Stomach (tissue), 9 donors: Measurements from ENCODE around the gene BSG. TPM values are rescaled to one million over a fixed set of nuclear protein-coding genes. Genes with fewer than 3 reads are reported as not detected.

Experiments
- DNase-seq, 2 donors: peaks; one replicate each; pipeline versions ENCODE4 v3.0.0 to v3.0.0-alpha.2; 2013 to 2019
- H3K27ac ChIP-seq, 5 donors: fragments of 200-600 bp in 4 of 5; sonication (generic) in 4 of 5; one replicate each; pipeline ENCODE4 v1.5.1; 2013 to 2019; ENCODE audit warnings: mild to moderate bottlenecking in 1 of 5, moderate library complexity in 1 of 5
- H3K27me3 ChIP-seq, 3 donors: fragments of 200-600 bp; sonication (generic); one replicate each; pipeline ENCODE4 v1.5.1; 2017 to 2019; ENCODE audit warnings: mixed run types in 1 of 3
- H3K36me3 ChIP-seq, 4 donors: fragments of 200-600 bp; sonication (generic); 1 replicate in 3 of 4; 2 replicates in 1 of 4; pipeline ENCODE4 v1.5.1; 2016 to 2019
- H3K4me1 ChIP-seq, 4 donors: fragments of 200-600 bp; sonication (generic); one replicate each; pipeline ENCODE4 v1.5.1; 2016 to 2019
- H3K4me3 ChIP-seq, 4 donors: fragments of 200-600 bp; sonication (generic) in 3 of 4; one replicate each; pipeline ENCODE4 v1.5.1; 2016 to 2019; ENCODE audit warnings: mild to moderate bottlenecking in 1 of 4
- H3K9me3 ChIP-seq, 4 donors: fragments of 200-600 bp; sonication (generic); one replicate each; pipeline ENCODE4 v1.5.1; 2016 to 2019
- CTCF ChIP-seq, 7 experiments: fragments of 450-650 bp in 4 of 7; fragments of 200-600 bp in 3 of 7; sonication (generic) in 3 of 7; IDR thresholded peaks; one replicate each; pipeline ENCODE4 v1.5.1; 2016 to 2019; ENCODE audit warnings: antibody characterized with exemption in 7 of 7, control low read depth in 2 of 7, mild to moderate bottlenecking in 1 of 7
- EP300 ChIP-seq: sonication (generic); formaldehyde crosslinking; IDR thresholded peaks from one replicate; pipeline ENCODE4 v1.6.1; 2017; ENCODE audit warnings: antibody characterized with exemption
- POLR2A ChIP-seq, 4 donors: fragments of 450-650 bp; IDR thresholded peaks; one replicate each; pipeline ENCODE4 v1.6.1; 2016; ENCODE audit warnings: antibody characterized with exemption in 4 of 4, control low read depth in 2 of 4, mild to moderate bottlenecking in 1 of 4, moderate library complexity in 1 of 4
- POLR2AphosphoS5 ChIP-seq, 3 donors: sonication (generic); formaldehyde crosslinking; IDR thresholded peaks; one replicate each; pipeline ENCODE4 v1.6.1; 2016; ENCODE audit warnings: antibody characterized with exemption in 3 of 3
- WGBS, 5 donors: extraction: QIAGEN DNeasy Blood & Tissue Kit in 3 of 5; methylation state at CpG; one replicate each; pipeline versions ENCODE4 v1.1.5 to v1.1.7; 2013 to 2018; 5-methylcytosine and 5-hydroxymethylcytosine counted together
- intact Hi-C: fragments of 100-400 bp; cut with DNase I; formaldehyde crosslinking; loops from one replicate; pipeline ENCODE4 v1.15.1; 2023; ENCODE audit warnings: low total_unique reads
- polyA plus RNA-seq, 3 donors: library from polyadenylated mRNA; stranded (reverse); fragments of 200-250 nt; gene quantifications; one replicate each; pipeline ENCODE4 v1.2.3, GENCODE V29; 2013
- total RNA-seq, 5 donors: library from RNA; depleted of rRNA; stranded (reverse); fragments of >200 nt; gene quantifications; one replicate each; pipeline versions ENCODE4 v1.1.0 to v1.2.3, GENCODE V29; 2014 to 2016
- donor health status: healthy with polysubstance abuse.
- donor health status: Bipolar disorder and iron deficiency.
- donor health status: healthy.

Gene BSG
- total and polyA plus RNA-seq, 8 donors, result 184 to 1,029 (median 331) TPM

- no peaks in the 10 kb centered on the region for H3K9me3 ChIP-seq
- DNase-seq, result no peak
- H3K4me1 ChIP-seq, result peaks cover 12 to 37% (median 35%) of the 10 kb centered on the region in 4 donors
- H3K4me3 ChIP-seq, result no peak overlapping the region
- peaks cover 18 to 61% (median 25%) of the 10 kb centered on the region in 3 donors for H3K27me3 ChIP-seq
- intact Hi-C loops, result no loop called here
- peaks cover 25 to 32% (median 30%) of the 10 kb centered on the region in 4 donors for H3K36me3 ChIP-seq
- H3K27ac ChIP-seq, result no peak overlapping the region
- WGBS, 5 donors, result 44 to 61% (median 50%) methylated on average over 6 to 10 of the region's 10 CpGs
- TF ChIP-seq POLR2AphosphoS5 (IDR thresholded peaks at IDR 0.05), result no peak
- no peak for TF ChIP-seq EP300
- no peak for TF ChIP-seq CTCF (IDR thresholded peaks at IDR 0.05)
Observed at GRCh38 chr19:585551-586110, 13.2 kb downstream of the BSG start.

DNA sequence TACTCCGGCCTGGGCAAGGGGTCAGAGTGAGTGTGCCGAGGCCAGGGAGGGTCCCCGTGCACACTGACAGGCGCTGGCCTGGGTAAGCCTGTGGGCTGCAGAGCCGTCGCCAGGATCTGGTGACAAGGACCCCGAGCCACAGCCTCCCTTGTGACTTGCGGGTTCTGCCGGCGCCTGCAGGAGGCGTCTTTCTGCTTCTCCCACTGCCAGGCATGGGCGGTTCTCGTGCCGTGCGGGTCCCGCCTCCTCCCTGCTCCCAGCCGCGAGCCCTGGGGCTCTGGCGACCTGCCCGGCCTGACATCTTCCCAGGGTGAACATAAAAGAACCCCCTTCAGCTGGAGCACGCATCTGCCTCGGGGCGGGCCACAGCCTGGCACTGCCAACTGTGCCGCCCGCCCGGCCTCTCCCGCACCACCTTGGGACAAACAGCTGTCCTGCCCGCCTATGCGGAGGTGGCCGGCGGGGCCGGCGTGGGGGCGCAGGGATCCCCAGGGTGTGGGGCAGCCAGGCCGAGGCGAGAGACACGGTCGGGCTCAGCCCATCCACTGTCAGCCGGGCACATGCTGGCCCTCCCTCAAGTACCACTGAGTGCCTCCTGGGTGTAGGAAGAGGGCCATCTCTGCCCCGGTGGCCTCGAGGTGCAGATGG is 15.8 kb downstream of the BSG start:
- TF ChIP-seq CTCF (IDR thresholded peaks at IDR 0.05) (peak in 3 of 7 experiments; percentile 13 to 31 (median 14)), POLR2A (IDR thresholded peaks at IDR 0.05) (no peak)
- H3K4me1 ChIP-seq, result peaks cover 13 to 46% (median 43%) of the 10 kb centered on the region in 4 donors
- H3K4me3 ChIP-seq, result no peak overlapping the region
- H3K9me3 ChIP-seq, result no peaks in the 10 kb centered on the region
- intact Hi-C loops, result no loop called here
- no peak overlapping the region for H3K27ac ChIP-seq
- peak; percentile 70 to 88 for DNase-seq
- peaks cover under 1 to 7% (median 6%) of the 10 kb centered on the region in 4 donors for H3K36me3 ChIP-seq
- WGBS, 5 donors, result 2 to 7% (median 4%) methylated on average over 22 to 41 of the region's 41 CpGs
- peaks cover 33 to 87% (median 49%) of the 10 kb centered on the region in 3 donors for H3K27me3 ChIP-seq

DNA sequence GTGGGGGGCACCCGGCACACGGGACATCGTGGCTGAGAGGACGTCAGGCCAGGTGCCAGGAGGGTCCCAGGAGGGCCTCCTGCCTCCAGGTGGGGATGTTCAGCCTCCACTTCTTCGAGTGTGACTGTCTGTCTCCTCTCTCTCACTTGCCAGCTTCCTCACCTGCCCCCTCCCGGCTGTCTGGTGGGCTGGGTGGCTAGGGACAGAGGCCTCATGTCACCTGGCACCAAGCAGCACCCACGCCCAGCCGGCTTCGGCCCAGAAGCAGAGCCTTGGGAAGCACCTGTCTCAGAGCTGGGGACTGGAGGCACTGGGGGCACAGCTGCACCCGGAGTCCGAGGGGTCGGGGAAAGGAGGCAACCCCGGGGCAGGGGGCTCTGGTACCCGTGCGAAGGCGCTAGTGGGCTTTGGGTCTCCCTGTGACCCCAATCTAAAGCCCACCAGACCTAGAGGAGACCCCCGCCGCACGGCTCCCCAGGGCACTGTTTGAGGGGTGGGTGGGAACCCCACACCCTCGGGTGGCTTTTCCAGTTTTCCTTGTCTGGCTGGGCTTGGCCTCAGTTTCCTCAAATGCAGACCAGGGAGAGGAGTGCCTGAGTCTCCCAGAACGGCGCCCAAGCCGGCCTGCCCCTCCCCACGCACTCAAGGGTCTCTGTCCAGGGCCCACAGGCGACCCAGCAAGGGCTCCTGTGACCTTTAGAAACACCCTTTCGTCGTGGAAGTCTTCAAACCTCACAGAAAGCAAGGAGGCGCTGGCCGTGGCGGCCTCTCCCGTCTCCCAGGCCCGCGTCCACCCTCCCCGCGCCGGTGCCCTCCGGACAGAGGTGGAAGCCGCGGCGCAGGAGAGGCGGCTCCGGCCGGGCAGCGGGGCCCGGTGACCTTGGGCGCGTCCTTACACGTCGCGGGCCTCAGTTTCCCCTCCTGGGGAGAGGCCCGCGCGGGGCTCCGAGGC is 16.6 kb downstream of the BSG start:
- intact Hi-C loops, result no loop called here

More for the DNA sequence above, 16.6 kb downstream of the BSG start:
- Histone ChIP-seq H3K4me3 (peak overlapping the region in 2 of 4 donors; percentile 10 to 16), H3K9me3 (no peaks in the 10 kb centered on the region), H3K4me1 (peaks cover 13 to 41% (median 38%) of the 10 kb centered on the region in 4 donors), H3K36me3 (no peaks in the 10 kb centered on the region), H3K27me3 (peaks cover 33 to 94% (median 49%) of the 10 kb centered on the region in 3 donors), H3K27ac (no peak overlapping the region)
- DNase-seq, result peak in 1 of 2 donors; percentile 34
- 12 to 18% (median 13%) methylated on average over 39 to 54 of the region's 54 CpGs for WGBS, 5 donors
- no peak for TF ChIP-seq CTCF (IDR thresholded peaks at IDR 0.05)
- no peak for TF ChIP-seq POLR2A (IDR thresholded peaks at IDR 0.05)
- TF ChIP-seq EP300, result no peak
- no peak for TF ChIP-seq POLR2AphosphoS5 (IDR thresholded peaks at IDR 0.05)
